Measurements from ENCODE around the gene HIC1.

DNA sequence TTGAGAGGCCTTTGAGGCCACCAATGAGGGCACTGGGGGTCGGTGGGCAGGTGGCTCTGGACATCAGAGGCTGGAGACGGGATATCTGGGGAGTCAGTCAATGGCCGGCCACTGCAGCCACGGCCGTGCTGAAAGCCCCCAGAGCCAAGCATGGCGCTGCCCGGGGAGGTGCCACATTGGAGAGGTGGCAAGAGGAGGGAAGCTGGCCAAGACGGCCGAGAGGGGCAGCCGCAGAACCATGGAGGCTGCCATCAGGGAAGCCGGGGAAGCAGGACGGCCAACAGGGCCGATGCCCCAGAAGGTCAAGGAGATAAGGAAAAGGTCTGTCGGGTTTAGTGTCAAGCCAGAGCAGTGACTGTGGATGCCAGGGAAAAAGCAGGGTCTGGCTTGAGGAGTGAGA lies 39.6 kb upstream of the HIC1 start:
- no peak for TF ChIP-seq CTCF (conservative IDR thresholded peaks at IDR 0.05; ENCODE audit: low read depth, low read length)
- TF ChIP-seq EZH2 (IDR thresholded peaks at IDR 0.05; ENCODE audit: borderline replicate concordance, low read depth, low read length, poor library complexity, severe bottlenecking), result no peak
